Limb (tissue), 2 donors: ENCODE results near the gene ULBP1.
"Not testable (repeated sequence)": the region's sequence is repeated elsewhere in the genome, so short reads cannot be mapped to it uniquely, and the experiment has no call there.

Source experiments
- DNase-seq, 2 donors: peaks; one replicate each; pipeline ENCODE4 v3.0.0-alpha.2; 2016; ENCODE audit errors: extremely low spot score in 2 of 2

The ULBP1 gene

GRCh38 chr6:150004783-150005717 is 41.3 kb downstream of the ULBP1 start:
- peak; percentile 88 to 93 for DNase-seq

- DNase-seq: peak in 1 of 2 donors; percentile 33
Measured at GRCh38 chr6:150005761-150006651, 42.3 kb downstream of the ULBP1 start.

GRCh38 chr6:150006961-150007464 is 43.3 kb downstream of the ULBP1 start:
- peak in 1 of 2 donors; percentile 20 for DNase-seq

GRCh38 chr6:150008588-150008987 is 44.8 kb downstream of the ULBP1 start:
- no peak for DNase-seq

- not testable (repeated sequence) for DNase-seq
Measured at GRCh38 chr6:150012846-150013784, 49.4 kb downstream of the ULBP1 start.

- not testable (repeated sequence) for DNase-seq
Measured at GRCh38 chr6:150013785-150014622, 50.3 kb downstream of the ULBP1 start.

GRCh38 chr6:150014623-150015280 is 51.0 kb downstream of the ULBP1 start:
- not testable (repeated sequence) for DNase-seq

- DNase-seq: not testable (repeated sequence)
Measured at GRCh38 chr6:150015281-150016001, 51.7 kb downstream of the ULBP1 start.

- peak; percentile 51 to 58 for DNase-seq
Measured at GRCh38 chr6:150016324-150017185, 52.8 kb downstream of the ULBP1 start.

- DNase-seq: not testable (repeated sequence)
Measured at GRCh38 chr6:150017186-150017521, 53.4 kb downstream of the ULBP1 start.

GRCh38 chr6:150018846-150019580 is 55.3 kb downstream of the ULBP1 start:
- DNase-seq: no peak

GRCh38 chr6:150021870-150022269 is 58.1 kb downstream of the ULBP1 start:
- not testable (repeated sequence) for DNase-seq
